K562 (cell line): Measurements from ENCODE around the gene ARHGAP9. TPM values are rescaled to one million over a fixed set of nuclear protein-coding genes. Genes with fewer than 3 reads are reported as not detected.

Source experiments
- BACH1 ChIP-seq: fragments of 200-800 bp; sonication (Bioruptor generic); IDR thresholded peaks from 2 replicates; pipeline ENCODE4 v1.6.1; 2016; ENCODE audit warnings: missing genetic modification characterization, missing compliant biosample characterization
- CBFA2T3 ChIP-seq: fragments of 450-650 bp; IDR thresholded peaks from 2 replicates; pipeline ENCODE4 v1.6.1; 2017
- EP400 ChIP-seq: fragments of 450-650 bp; IDR thresholded peaks from 2 replicates; pipeline ENCODE4 v1.6.1; 2017; ENCODE audit warnings: antibody characterized with exemption, mild to moderate bottlenecking, moderate library complexity
- GTF2E2 ChIP-seq: fragments of 200-800 bp; sonication (Bioruptor generic); IDR thresholded peaks from 2 replicates; pipeline ENCODE4 v1.6.1; 2016; ENCODE audit warnings: missing genetic modification characterization, missing compliant biosample characterization
- MGA ChIP-seq: fragments of 450-650 bp; IDR thresholded peaks from 2 replicates; pipeline ENCODE4 v1.6.1; 2016; ENCODE audit warnings: mild to moderate bottlenecking, moderate library complexity
- NCOA2 ChIP-seq, 2 experiments: fragments of 450-650 bp; IDR thresholded peaks; 2 replicates each; pipeline ENCODE4 v1.6.1; 2018; ENCODE audit warnings: mild to moderate bottlenecking in 2 of 2, moderate library complexity in 1 of 2; ENCODE audit not compliant: partially characterized antibody in 2 of 2
- NRF1 ChIP-seq, 2 experiments: fragments of 450-650 bp; IDR thresholded peaks in 1 of 2; conservative IDR thresholded peaks in 1 of 2; 2 replicates each; pipeline ENCODE4 v1.6.1; 2014; ENCODE audit warnings: mild to moderate bottlenecking in 2 of 2
- RBFOX2 ChIP-seq: fragments of 200-400 bp; formaldehyde crosslinking; IDR thresholded peaks from 2 replicates; pipeline ENCODE4 v1.6.1; 2017; ENCODE audit warnings: low read depth, mild to moderate bottlenecking, low read length, moderate library complexity
- SMARCA4 ChIP-seq: fragments of 450-650 bp; IDR thresholded peaks from 2 replicates; pipeline ENCODE4 v1.6.1; 2016
- SREBF1 ChIP-seq: fragments of 150-350 bp; IDR thresholded peaks from 2 replicates; pipeline ENCODE4 v1.6.1; 2014; ENCODE audit warnings: antibody characterized with exemption, low read depth, low read length, borderline replicate concordance
- TAL1 ChIP-seq: fragments of 450-650 bp; IDR thresholded peaks from 2 replicates; pipeline ENCODE4 v1.6.1; 2016; ENCODE audit warnings: mild to moderate bottlenecking
- TCF3 ChIP-seq: sonication (generic); formaldehyde crosslinking; IDR thresholded peaks from 2 replicates; pipeline ENCODE4 v1.4.0; 2020; ENCODE audit warnings: mild to moderate bottlenecking, missing genetic modification reagents
- XRCC5 ChIP-seq: fragments of 200-400 bp; formaldehyde crosslinking; IDR thresholded peaks from 2 replicates; pipeline ENCODE4 v1.6.1; 2017; ENCODE audit warnings: low read depth, mild to moderate bottlenecking, low read length
- ZNF3 ChIP-seq: fragments of 250-450 bp; sonication (Bioruptor Pico); IDR thresholded peaks from 2 replicates; pipeline ENCODE4 v1.5.0; 2021; ENCODE audit warnings: mild to moderate bottlenecking, moderate library complexity
- polyA plus RNA-seq, 8 experiments: library from polyadenylated mRNA; depleted of rRNA in 4 of 8; stranded (reverse) in 5 of 8; unstranded in 3 of 8; fragments of >200 nt; fragmentation: Nextera tagmentation in 2 of 8; fragmentation: Illumina TruSeq in 1 of 8; extraction: Ambion mirVana in 2 of 8; extraction: Trizol in 1 of 8; gene quantifications; 2 replicates each; pipeline versions ENCODE4 v1.2.1 to v1.2.3, GENCODE V29; 2011 to 2014; ENCODE audit warnings: inconsistent platforms in 1 of 8, missing spikeins in 1 of 8
- total RNA-seq, 7 experiments: library from RNA; depleted of rRNA in 6 of 7; stranded (reverse); fragments of >200 nt in 6 of 7; fragmentation: Illumina TruSeq in 2 of 7; extraction: Trizol in 2 of 7; gene quantifications; 2 replicates each; pipeline versions ENCODE4 v1.2.1 to v1.2.3, GENCODE V29; 2011 to 2021; ENCODE audit warnings: low replicate concordance in 1 of 7

Gene ARHGAP9
- total and polyA plus RNA-seq, 9 of the 15 experiments (the other 6 are each of a cell fraction or from before 2014, with no cell fraction given): 1.5 to 10.2 (median 5.1) TPM

DNA sequence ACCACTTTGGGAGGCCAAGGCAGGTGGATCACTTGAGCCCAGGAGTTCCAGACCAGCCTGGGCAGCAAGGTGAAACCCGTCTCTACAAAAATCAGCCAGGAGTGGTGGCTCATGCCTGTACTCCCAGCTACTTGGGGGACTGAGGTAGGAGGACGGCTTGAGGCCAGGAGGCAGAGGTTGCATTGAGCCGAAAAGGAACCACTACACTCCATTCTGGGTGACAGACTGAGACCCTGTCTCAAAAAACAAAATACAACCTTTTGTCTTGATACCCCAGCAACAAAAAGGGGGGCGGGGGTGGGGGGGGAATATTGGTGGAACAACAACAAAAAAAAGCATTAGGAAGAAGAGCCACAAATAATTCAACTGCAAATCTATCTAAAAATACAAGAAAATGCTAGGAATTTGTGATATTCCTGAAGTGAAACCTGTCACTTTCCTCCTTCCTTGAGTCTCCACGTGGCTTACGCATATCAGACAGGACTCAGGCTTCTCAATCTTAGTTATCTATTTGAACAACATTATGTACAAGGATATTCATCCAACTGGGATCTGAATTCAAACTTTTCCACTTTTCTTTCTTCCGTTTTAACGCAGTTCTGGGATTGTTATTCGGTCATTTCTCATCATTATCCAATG, 50.1 kb downstream of the ARHGAP9 start (continued):
- TF ChIP-seq BACH1 (tag): no peak
- 0 out of 2 replicates have a peak, but pooled peaks have one; percentile 7 for TF ChIP-seq RBFOX2
- TF ChIP-seq GTF2E2 (tag): no peak
- peak; percentile 39; the same call in 1 of the 2 replicates for TF ChIP-seq SMARCA4
- no peak for TF ChIP-seq XRCC5
- peak; percentile 65; the same call in 1 of the 2 replicates for TF ChIP-seq EP400
- TF ChIP-seq NRF1 (conservative IDR thresholded peaks at IDR 0.05 in 1 of 2, IDR thresholded peaks at IDR 0.05 in 1 of 2): 0 out of 4 replicates have a peak, but pooled peaks of 1 of the 2 experiments have one; percentile 9
- TF ChIP-seq CBFA2T3: peak; percentile 61
- TF ChIP-seq TCF3: peak; percentile 26; the same call in 1 of the 2 replicates
- TF ChIP-seq MGA: 0 out of 2 replicates have a peak, but pooled peaks have one; percentile 32
- no peak for TF ChIP-seq NCOA2 (IDR thresholded peaks at IDR 0.05; ENCODE audit: partially characterized antibody in 2 of 2)
- TF ChIP-seq SREBF1: no peak
- peak; percentile 49 for TF ChIP-seq TAL1
- no peak for TF ChIP-seq ZNF3 (CRISPR knock-in tag)
